Right forelimb (tissue), 1 donor: ENCODE measurements around the gene NAA35.
"Not testable (repeated sequence)": the region's sequence is repeated elsewhere in the genome, so short reads cannot be mapped to it uniquely, and the experiment has no call there.

Experiments
- DNase-seq: peaks from one replicate; pipeline ENCODE4 v3.0.0-alpha.2; 2018

The NAA35 gene

GRCh38 chr9:86035827-86036440 lies 95.0 kb downstream of the NAA35 start:
- DNase-seq, result no peak

DNA sequence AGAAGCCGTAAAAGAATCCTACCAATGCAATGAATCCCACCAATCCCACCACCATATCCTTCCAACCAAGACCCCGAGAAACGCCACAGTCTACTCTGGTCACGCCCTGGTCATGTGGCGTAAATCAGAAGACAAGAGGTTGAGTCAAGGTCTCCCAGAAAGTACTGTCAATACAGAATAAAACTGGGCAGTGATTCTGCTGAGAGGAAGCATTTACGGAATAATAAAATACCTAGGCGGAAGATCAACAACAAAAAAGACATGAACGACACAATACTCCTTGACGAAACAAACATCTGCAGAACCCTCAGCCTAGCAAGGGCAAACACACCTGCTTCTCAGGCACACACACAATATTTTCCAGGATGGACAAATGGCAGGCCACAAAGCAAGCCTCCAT lies 95.6 kb downstream of the NAA35 start:
- no peak for DNase-seq

DNA sequence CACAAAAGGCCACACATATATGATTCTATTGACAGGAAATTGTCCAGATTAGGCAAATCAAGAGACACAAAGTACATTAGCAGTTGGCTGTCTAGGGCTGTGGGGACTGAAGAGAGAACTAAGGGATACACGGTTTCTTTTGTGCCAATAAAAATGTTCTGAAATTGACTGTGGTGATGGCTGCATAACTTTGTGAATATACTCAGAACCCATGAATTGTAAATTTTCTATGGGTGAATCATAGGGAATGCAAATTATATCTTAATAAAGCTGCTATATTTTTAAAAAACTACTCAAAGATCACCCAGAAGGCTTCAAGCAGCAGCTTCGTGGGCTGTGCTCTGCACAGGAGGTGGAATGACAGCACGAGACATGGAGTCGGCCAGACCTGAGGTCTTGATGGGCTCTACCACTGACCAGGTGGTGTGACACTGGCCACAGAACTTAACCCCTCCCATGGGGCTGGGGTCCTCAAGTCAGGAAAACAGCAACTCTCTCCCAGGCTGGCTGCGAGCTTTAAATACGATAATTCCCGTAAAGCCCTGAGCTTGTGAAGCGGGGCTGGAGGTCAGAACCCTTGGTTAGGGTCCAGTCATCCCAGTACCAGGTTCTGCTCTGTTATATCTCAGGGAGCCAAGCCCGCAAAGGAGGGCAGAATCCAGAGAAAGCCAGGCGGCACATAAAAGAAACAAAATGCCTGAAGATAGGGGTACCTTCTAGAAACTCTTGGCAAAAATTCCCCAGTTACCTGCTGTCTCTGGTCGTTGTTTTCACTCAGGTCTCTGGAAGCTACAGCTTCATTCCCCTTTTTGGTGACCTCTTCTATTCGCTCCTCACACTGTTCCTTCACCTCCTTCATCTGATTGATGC lies 99.3 kb downstream of the NAA35 start:
- DNase-seq, result no peak

DNA sequence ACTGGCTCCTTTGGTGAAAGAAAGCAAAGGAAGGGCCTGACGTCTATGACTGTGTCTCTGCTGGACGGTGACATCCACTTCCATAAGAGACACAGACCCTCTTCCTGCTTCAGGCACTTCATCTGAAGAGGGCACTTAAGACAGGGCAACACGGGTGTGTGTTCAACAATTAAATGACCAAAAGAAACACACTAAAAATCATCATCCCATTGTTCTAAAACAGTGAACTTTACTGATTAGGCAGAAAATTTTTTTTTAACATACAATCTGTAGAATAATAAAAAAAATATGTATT lies 99.9 kb downstream of the NAA35 start:
- no peak for DNase-seq

GRCh38 chr9:86041311-86041741 lies 100.4 kb downstream of the NAA35 start:
- no peak for DNase-seq

DNA sequence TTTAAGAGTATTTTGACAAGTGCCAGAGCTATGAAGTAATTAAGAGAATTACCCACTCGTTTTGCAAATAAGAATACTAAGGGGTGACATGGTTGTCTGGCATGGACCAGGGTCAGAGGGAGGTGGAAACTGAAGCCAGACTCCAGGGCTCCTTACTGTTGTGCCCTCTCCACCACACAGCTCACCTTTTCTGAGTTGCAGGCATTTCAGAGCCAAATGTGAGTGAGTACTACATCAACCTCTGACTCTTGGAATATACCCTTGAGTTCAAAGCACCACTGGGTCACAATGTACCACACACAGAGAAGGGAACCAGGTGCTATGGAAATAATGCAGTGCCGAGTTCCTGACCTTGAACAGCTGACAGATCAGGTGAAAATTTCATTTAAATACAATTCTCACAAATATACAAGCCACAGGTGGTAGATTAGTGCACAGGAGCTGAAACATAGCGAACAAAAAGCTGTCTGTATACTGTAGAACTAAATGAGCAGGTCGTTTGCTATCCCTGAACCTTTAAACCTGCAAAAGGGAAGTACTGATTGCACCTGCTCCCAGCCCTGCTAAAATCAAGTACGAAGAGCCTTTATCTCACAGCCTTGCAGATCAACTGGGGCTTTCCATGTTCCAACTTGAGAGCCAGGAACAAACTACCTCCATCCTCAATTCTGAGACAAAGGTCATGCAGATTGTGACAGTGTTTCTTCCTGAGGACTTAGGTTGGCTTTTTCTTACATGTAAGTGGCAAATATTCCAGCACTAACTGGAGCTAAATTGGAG lies 101.4 kb downstream of the NAA35 start:
- no peak for DNase-seq

DNA sequence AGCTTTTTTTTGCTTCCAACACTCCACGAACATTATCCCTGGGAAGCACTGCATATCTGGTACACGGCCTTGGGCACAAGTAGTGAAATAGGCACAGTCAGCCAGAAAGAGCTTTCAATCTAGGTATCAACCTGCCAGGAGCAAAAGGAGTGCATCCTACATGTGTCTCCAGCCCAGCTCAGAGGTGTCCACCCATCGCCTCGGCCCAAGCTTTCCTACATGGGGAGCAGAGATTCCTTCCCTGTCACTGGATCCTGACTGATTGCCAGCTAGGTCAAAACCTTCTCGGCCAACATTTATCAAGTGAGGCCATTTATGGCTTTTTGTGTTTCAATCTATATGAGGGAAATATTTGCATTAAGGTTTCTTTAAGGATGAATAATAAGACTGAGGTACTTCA lies 102.6 kb downstream of the NAA35 start:
- no peak for DNase-seq

DNA sequence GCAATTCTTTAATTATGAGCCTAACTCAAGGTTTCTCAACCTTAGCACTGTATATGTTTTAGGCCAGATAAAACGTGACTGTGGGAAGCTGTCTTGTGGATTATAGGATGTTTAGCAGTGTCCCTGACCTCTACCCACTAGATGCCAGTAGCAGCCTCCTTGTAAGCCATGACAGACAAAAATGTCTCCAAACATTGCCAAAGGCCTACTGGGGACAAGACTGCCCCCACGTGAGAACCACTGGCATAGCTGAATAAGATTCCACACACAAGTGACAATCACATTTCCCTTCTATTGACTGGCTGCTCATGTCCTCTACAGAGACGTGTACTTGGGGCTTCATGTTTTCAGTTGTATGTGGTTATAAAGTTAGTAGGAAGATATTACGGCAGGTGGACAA lies 103.1 kb downstream of the NAA35 start:
- DNase-seq, result no peak

DNA sequence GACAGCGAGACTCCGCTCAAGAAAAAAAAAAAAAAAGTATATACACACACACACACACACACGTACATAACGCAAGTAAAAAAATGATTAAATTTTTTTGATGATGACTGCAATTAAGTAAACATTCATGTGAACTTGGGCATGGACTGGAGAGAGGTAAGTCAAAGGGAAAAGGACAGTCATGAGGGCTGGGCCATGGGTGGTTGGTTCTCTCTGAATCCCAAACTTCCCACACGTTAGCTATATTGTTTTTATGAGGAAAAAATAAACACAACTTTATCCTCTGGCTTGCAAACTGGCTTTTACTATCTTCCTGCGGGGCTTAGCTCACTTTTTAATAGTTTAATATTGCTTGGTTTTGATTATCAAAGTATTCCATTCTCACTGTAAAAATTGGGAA lies 104.7 kb downstream of the NAA35 start:
- DNase-seq, result no peak

- no peak for DNase-seq
These were observed 105.2 kb downstream of the NAA35 start for GRCh38 chr9:86046071-86046636.

DNA sequence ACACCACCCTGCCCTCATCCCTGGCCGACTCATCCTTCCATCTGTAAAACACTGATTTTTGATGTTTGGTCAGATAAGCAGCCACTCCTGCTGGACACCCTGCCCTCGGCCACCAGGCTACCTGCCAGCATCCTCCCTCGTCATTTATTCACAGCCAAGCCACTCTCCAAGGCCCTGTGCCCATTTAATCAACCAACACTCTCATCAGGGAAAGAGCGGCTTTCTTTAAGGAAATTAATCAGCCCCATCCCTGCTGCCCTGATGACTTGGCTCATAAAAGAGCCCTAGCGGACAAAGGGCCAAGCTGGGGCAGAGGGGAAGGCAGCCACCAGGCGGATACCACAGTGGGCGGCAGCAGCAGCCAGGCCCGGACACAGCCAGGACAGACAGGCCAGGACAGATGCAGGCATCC lies 106.0 kb downstream of the NAA35 start:
- no peak for DNase-seq

- DNase-seq, result no peak
These were observed 106.4 kb downstream of the NAA35 start for GRCh38 chr9:86047361-86047760.

DNA sequence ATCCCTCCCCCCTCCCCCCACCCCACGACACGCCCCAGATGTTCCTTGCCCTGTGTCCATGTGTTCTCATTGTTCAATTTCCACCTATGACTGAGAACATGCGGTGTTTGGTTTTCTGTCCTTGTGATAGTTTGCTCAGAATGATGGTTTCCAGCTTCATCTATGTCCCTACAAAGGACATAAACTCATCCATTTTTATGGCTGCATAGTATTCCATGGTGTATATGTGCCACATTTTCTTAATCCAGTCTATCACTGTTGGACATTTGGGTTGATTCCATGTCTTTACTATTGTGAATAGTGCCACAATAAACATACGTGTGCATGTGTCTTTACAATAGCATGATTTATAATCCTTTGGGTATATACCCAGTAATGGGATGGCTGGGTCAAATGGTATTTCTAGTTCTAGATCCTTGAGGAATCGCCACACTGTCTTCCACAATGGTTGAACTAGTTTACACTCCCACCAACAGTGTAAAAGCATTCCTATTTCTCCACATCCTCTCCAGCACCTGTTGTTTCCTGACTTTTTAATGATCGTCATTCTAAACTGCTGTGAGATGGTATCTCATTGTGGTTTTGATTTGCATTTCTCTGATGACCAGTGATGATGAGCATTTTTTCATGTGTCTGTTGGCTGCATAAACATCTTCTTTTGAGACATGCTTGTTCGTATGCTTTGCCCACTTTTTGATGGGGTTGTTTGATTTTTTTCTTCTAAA lies 107.2 kb downstream of the NAA35 start:
- DNase-seq, result not testable (repeated sequence)

GRCh38 chr9:86052556-86053468 lies 111.9 kb downstream of the NAA35 start:
- DNase-seq, result no peak

DNA sequence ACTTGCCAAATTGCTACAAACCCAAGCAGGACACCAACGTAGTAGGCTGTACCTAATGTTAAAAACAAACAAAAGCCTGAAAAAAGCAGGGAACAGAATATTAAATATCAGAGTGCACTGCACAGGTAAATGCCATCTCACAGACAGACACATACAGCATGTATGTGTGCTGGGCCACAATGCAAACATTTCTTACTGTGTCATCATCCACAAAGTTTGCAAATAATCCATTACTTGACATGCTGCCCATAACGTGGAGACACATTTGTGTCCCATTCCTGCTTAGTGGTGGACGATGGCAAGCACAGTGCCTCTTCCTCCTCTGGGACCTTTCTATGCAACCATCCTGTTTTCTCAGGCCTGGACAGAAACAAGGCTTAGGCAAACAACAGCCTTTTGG lies 113.7 kb downstream of the NAA35 start:
- DNase-seq, result no peak

GRCh38 chr9:86057491-86057890 lies 116.5 kb downstream of the NAA35 start:
- DNase-seq, result no peak

DNA sequence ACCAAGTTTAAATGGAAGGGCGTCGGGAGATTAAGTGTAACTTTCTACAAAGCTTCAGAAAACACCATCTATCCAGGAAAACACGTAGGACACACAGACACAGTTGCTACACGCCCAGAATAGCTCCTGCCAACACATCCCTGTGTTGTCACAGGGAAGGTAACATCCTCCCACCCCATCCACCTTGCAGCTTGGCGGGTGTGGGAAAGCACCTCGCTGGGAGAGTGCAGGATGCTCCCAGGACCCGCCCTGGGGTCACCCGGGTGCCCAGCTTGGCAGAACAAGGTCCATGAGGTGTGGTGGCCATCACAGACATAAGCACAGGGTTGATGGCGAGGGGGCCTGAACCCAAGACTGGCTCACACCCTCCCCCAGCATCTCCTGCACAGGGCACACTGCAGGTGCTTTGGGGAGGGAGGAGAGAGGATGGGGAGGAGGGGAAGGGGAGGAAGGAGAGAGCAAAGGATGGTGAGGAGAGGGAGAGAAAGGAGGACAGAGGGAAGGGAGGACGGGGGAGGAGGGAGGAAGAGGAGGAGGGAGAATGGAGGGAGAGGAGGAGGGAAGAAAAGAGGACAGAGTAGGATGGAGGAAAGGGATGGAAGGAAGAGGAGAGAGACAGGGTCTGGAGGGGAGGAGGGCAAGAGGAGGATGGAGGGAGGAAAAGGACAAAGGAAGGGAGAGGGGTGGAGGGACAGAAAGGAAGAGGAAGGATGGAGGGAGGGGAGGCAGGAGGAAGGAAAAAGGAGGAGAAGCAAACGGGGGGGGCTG lies 121.2 kb downstream of the NAA35 start:
- no peak for DNase-seq

DNA sequence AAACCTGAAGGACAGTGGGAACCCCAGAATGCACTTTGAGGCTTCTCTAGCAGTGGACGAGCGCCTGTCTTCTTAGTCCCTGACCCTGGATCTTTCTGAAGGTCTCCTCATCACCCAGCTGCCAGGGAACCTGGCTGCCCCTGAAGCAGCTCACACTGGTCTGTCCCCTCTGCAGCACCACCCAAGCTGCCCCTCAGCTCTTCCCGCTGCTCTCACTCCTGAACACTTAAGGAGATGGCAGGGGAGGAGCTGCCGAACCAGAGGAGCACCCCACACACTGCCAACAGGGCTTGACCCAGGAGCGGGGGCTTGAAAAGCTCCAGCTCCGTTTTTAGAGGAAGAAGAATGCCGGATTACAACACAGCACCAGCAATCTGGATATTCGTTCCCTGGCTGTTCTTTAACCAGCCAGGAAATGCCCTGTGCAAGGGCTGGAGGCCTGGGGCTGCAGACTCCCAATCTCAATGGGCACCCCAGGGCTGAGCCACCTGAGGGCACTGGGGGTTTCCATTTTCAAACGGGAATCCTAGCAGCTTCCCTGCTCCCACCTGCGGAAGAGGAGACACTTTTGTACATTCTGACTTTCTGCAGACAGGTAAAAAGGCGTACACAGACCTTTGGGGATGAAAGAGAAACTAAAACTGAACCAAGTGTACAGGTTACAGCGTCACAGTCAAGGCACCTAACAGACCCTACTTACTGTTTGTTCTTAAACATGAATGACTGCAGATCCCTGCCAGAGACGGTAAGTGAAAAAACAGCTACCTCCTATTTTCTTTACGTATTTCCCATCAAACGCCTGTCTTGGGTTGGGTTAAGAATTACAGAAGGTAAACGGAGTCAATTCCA lies 122.1 kb downstream of the NAA35 start:
- DNase-seq, result no peak

DNA sequence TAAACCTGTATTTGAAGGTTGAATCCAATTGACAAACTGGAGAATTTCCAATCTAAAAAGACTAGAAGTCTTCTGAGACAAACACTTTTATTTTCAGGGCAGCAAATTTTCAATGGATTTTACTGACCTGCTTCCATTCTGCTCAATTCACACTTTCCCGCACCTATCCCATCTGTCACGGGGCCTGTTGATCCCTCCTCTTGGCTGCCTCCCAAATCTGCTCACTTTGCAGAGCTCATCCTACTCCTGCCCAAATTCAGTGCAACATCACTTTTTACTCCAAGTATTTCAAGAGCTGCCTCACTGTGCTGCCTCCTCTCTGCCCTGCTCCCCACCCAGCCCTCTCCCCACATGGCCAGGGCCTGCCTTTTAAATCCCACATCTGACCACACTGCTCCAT lies 123.3 kb downstream of the NAA35 start:
- no peak for DNase-seq
